HFFc6 (cell line): ENCODE data around the gene CIB4. TPM values are rescaled to one million over a fixed set of nuclear protein-coding genes. Genes with fewer than 3 reads are reported as not detected.
A peak's percentile ranks its signal among the peaks of the same experiment; 100 is the strongest.

Experiments
- DNase-seq: peaks from one replicate; pipeline ENCODE4 v3.0.0-alpha.2; 2018
- H3K27ac Mint-ChIP-seq: 2 replicates; pipeline ENCODE4 v1.8.0; 2020; ENCODE audit warnings: mild to moderate bottlenecking, mixed read lengths
- H3K27me3 Mint-ChIP-seq: 2 replicates; pipeline ENCODE4 v1.8.0; 2021; ENCODE audit warnings: mild to moderate bottlenecking, moderate library complexity, mixed read lengths; ENCODE audit not compliant: insufficient read depth
- H3K36me3 Mint-ChIP-seq: 2 replicates; pipeline ENCODE4 v1.8.0; 2021; ENCODE audit warnings: low read depth, mixed read lengths
- H3K4me1 Mint-ChIP-seq: 2 replicates; pipeline ENCODE4 v1.8.0; 2020; ENCODE audit warnings: low read depth, mixed read lengths
- H3K4me3 Mint-ChIP-seq: 2 replicates; pipeline ENCODE4 v1.8.0; 2020; ENCODE audit warnings: mild to moderate bottlenecking, moderate library complexity, mixed read lengths
- H3K9me3 Mint-ChIP-seq: 2 replicates; pipeline ENCODE4 v1.8.0; 2020; ENCODE audit warnings: mild to moderate bottlenecking, mixed read lengths
- total RNA-seq, 6 experiments: library from RNA; stranded (reverse); fragmentation: NEBNext Ultra II Directional; extraction: Animal tissue kit (Norgen Biotek cat#: 25700); gene quantifications; 2 replicates in 1 of 6; 3 replicates in 5 of 6; pipeline ENCODE4 v1.2.3, GENCODE V29; 2021
- TF ChIP-seq, protein P1 (sequence below): fragments of 200-600 bp; sonication (generic); IDR thresholded peaks from 2 replicates; pipeline ENCODE4 v1.5.0; 2021; ENCODE audit warnings: antibody characterized with exemption, mild to moderate bottlenecking

Gene CIB4
- total RNA-seq, 6 experiments from 2014 or later, result not detected

DNA sequence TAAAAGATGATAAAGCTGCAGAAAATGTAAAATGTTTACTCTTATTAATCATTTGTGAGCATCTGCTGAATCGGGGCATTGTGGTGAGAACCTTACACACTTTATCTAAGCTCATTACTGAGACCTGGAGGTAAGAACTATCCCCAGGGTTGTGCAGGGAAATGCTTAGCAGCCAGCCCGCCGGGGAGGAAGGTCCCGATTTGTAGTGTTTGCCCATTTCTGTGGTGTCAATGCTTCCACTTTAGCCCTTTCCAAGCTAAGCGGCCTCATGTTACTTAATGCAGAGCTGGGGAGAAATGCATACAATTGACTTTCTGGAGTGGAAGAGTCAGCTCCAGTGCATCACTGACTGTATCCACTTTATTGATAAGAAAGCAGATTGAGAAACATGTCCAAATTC lies 30.5 kb upstream of the CIB4 start:
- no peak overlapping the region for H3K4me3 Mint-ChIP-seq
- H3K4me1 Mint-ChIP-seq, result peaks cover 18% of the 10 kb centered on the region
- no peak overlapping the region for H3K27ac Mint-ChIP-seq
- H3K27me3 Mint-ChIP-seq, result peaks cover 35% of the 10 kb centered on the region
- TF ChIP-seq, protein P1, sequence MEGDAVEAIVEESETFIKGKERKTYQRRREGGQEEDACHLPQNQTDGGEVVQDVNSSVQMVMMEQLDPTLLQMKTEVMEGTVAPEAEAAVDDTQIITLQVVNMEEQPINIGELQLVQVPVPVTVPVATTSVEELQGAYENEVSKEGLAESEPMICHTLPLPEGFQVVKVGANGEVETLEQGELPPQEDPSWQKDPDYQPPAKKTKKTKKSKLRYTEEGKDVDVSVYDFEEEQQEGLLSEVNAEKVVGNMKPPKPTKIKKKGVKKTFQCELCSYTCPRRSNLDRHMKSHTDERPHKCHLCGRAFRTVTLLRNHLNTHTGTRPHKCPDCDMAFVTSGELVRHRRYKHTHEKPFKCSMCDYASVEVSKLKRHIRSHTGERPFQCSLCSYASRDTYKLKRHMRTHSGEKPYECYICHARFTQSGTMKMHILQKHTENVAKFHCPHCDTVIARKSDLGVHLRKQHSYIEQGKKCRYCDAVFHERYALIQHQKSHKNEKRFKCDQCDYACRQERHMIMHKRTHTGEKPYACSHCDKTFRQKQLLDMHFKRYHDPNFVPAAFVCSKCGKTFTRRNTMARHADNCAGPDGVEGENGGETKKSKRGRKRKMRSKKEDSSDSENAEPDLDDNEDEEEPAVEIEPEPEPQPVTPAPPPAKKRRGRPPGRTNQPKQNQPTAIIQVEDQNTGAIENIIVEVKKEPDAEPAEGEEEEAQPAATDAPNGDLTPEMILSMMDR, result no peak
- no peaks in the 10 kb centered on the region for H3K9me3 Mint-ChIP-seq
- H3K36me3 Mint-ChIP-seq, result no peaks in the 10 kb centered on the region
- no peak for DNase-seq

DNA sequence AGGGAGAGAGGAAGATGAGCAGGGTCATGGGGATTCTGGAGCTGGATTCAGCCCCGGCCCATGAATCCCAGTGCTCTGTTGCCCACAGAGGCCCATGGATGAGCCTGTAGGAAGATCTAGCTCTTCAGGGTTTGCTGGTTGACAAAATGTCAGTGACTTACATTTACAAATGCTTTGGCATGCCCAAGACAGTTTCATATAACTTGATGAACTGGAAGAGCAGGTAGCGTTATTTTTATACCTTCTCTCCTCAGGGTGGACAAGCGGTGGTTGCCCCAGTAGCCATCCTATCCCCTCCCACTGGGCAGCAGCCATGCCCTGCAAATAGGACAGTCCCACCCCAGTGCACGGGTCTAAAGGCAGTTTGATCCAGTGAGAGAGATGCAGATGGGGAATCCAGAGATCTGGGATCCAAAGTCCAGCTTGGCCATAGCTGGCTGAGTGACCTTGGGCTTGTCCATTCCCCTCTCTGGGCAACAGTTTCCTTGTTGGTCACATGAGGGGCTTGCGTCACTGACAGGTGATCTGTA lies 29.8 kb upstream of the CIB4 start:
- peaks cover 33% of the 10 kb centered on the region for H3K27me3 Mint-ChIP-seq
- H3K9me3 Mint-ChIP-seq, result no peaks in the 10 kb centered on the region
- no peak for DNase-seq
- peaks cover 21% of the 10 kb centered on the region for H3K4me1 Mint-ChIP-seq
- H3K27ac Mint-ChIP-seq, result no peak overlapping the region
- no peak overlapping the region for H3K4me3 Mint-ChIP-seq
- TF ChIP-seq, protein P1, result no peak
- H3K36me3 Mint-ChIP-seq, result no peaks in the 10 kb centered on the region

GRCh38 chr2:26670171-26670570 lies 29.0 kb upstream of the CIB4 start:
- H3K36me3 Mint-ChIP-seq, result no peaks in the 10 kb centered on the region
- H3K9me3 Mint-ChIP-seq, result no peaks in the 10 kb centered on the region
- DNase-seq, result peak; percentile 20
- peaks cover 33% of the 10 kb centered on the region for H3K27me3 Mint-ChIP-seq
- H3K27ac Mint-ChIP-seq, result no peak overlapping the region
- H3K4me3 Mint-ChIP-seq, result no peak overlapping the region
- H3K4me1 Mint-ChIP-seq, result peaks cover 21% of the 10 kb centered on the region
- TF ChIP-seq, protein P1, result no peak

DNA sequence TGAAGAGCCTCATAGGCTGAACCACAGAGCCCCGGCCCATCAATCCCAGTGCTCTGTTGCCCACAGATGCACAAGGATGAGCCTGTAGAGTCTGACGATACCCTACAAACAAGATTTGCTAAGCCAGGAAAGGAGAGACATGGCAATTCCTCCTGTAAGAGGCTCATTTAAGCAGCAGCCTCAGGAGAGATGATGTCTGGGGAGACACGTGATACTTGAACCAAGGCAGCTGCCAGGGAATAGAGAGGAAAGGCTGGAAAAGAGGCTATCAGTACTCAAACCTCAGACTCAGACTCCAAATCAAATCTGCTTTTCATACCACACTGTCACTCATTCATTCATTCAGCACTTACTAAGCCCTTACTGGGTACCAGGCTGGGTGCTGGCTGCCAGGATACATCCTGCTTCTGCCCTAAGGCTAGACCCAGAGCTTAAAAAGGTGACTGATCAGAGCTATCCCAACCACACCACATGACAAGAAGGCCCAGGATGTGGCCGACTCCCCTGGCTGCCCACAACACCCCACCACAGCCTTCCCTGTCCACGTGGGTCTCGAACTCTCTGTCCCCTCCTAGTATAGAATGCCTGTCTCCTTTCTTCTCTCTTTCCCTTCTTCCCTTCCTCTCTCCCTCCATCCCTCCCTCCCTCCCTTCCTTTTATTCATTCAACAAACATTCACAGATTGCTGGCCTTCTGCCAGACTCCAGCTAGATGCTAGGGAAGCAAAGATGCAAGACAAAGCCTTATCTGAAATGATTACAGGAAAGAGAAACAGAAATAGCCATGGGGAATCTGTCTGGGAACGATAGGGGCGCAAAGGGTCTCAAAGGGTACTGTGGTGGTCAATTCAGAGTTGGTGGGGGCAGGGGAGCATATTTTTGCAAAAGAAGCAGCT lies 27.9 kb upstream of the CIB4 start:
- DNase-seq, result no peak
- no peaks in the 10 kb centered on the region for H3K9me3 Mint-ChIP-seq
- H3K4me1 Mint-ChIP-seq, result peaks cover 21% of the 10 kb centered on the region
- TF ChIP-seq, protein P1, result no peak
- peaks cover 29% of the 10 kb centered on the region for H3K27me3 Mint-ChIP-seq
- no peak overlapping the region for H3K4me3 Mint-ChIP-seq
- no peak overlapping the region for H3K27ac Mint-ChIP-seq
- H3K36me3 Mint-ChIP-seq, result no peaks in the 10 kb centered on the region

GRCh38 chr2:26668041-26668440 lies 26.9 kb upstream of the CIB4 start:
- DNase-seq, result no peak
- TF ChIP-seq, protein P1, result no peak
- Mint-ChIP-seq H3K4me1 (peaks cover 21% of the 10 kb centered on the region), H3K4me3 (no peak overlapping the region), H3K27me3 (peaks cover 21% of the 10 kb centered on the region), H3K27ac (no peak overlapping the region), H3K9me3 (no peaks in the 10 kb centered on the region), H3K36me3 (no peaks in the 10 kb centered on the region)
